ENCODE results near the gene CPNE4.

Gene CPNE4

GRCh38 chr3:131806736-131807135 lies 228.1 kb downstream of the CPNE4 start:
- no peak overlapping the region for H3K4me3 ChIP-seq (ENCODE audit: control insufficient read depth, low read depth, low read length)
- no peak for TF ChIP-seq CTCF (conservative IDR thresholded peaks at IDR 0.05; ENCODE audit: control insufficient read depth, insufficient read depth, low read depth, low read length)
- no peak for DNase-seq (ENCODE audit: low read depth)

GRCh38 chr3:131804565-131805133 lies 230.2 kb downstream of the CPNE4 start:
- H3K4me3 ChIP-seq (ENCODE audit: control insufficient read depth, low read depth, low read length), result no peak overlapping the region
- DNase-seq (ENCODE audit: low read depth), result no peak
- TF ChIP-seq CTCF (conservative IDR thresholded peaks at IDR 0.05; ENCODE audit: control insufficient read depth, insufficient read depth, low read depth, low read length), result no peak

GRCh38 chr3:131803113-131803512 lies 231.7 kb downstream of the CPNE4 start:
- no peak for TF ChIP-seq CTCF (conservative IDR thresholded peaks at IDR 0.05; ENCODE audit: control insufficient read depth, insufficient read depth, low read depth, low read length)
- no peak overlapping the region for H3K4me3 ChIP-seq (ENCODE audit: control insufficient read depth, low read depth, low read length)
- no peak for DNase-seq (ENCODE audit: low read depth)

GRCh38 chr3:131802029-131802428 lies 232.8 kb downstream of the CPNE4 start:
- peak; percentile 17 for DNase-seq (ENCODE audit: low read depth)
- no peak overlapping the region for H3K4me3 ChIP-seq (ENCODE audit: control insufficient read depth, low read depth, low read length)
- no peak for TF ChIP-seq CTCF (conservative IDR thresholded peaks at IDR 0.05; ENCODE audit: control insufficient read depth, insufficient read depth, low read depth, low read length)

- no peak for DNase-seq (ENCODE audit: low read depth)
- H3K4me3 ChIP-seq (ENCODE audit: control insufficient read depth, low read depth, low read length), result no peak overlapping the region
- no peak for TF ChIP-seq CTCF (conservative IDR thresholded peaks at IDR 0.05; ENCODE audit: control insufficient read depth, insufficient read depth, low read depth, low read length)
Measured at GRCh38 chr3:131801566-131801965, 233.2 kb downstream of the CPNE4 start.

- DNase-seq (ENCODE audit: low read depth), result no peak
- no peak for TF ChIP-seq CTCF (conservative IDR thresholded peaks at IDR 0.05; ENCODE audit: control insufficient read depth, insufficient read depth, low read depth, low read length)
- no peak overlapping the region for H3K4me3 ChIP-seq (ENCODE audit: control insufficient read depth, low read depth, low read length)
Measured at GRCh38 chr3:131797776-131798175, 237.0 kb downstream of the CPNE4 start.
